Measurements from ENCODE around the gene CEP170B.
"Not testable (repeated sequence)": the region's sequence is repeated elsewhere in the genome, so short reads cannot be mapped to it uniquely, and the experiment has no call there.

Gene CEP170B

GRCh38 chr14:104932676-104933631, 67.9 kb downstream of the CEP170B start:
- DNase-seq (ENCODE audit: low spot score) = peak; percentile 79

- DNase-seq (ENCODE audit: low spot score) = no peak
Observed at GRCh38 chr14:104933746-104934733, 69.0 kb downstream of the CEP170B start.

- DNase-seq (ENCODE audit: low spot score) = no peak
Observed at GRCh38 chr14:104935026-104935650, 70.1 kb downstream of the CEP170B start.

GRCh38 chr14:104935955-104936354, 70.9 kb downstream of the CEP170B start:
- no peak for DNase-seq (ENCODE audit: low spot score)

- no peak for DNase-seq (ENCODE audit: low spot score)
Observed at GRCh38 chr14:104936361-104937155, 71.5 kb downstream of the CEP170B start.

GRCh38 chr14:104937161-104937560, 72.1 kb downstream of the CEP170B start:
- DNase-seq (ENCODE audit: low spot score) = no peak

GRCh38 chr14:104937694-104938365, 72.8 kb downstream of the CEP170B start:
- DNase-seq (ENCODE audit: low spot score) = no peak

- DNase-seq (ENCODE audit: low spot score) = no peak
Observed at GRCh38 chr14:104938436-104938835, 73.4 kb downstream of the CEP170B start.

GRCh38 chr14:104938960-104939359, 73.9 kb downstream of the CEP170B start:
- no peak for DNase-seq (ENCODE audit: low spot score)

- no peak for DNase-seq (ENCODE audit: low spot score)
Observed at GRCh38 chr14:104939666-104940410, 74.8 kb downstream of the CEP170B start.

GRCh38 chr14:104940526-104941150, 75.6 kb downstream of the CEP170B start:
- DNase-seq (ENCODE audit: low spot score) = no peak

- DNase-seq (ENCODE audit: low spot score) = no peak
Observed at GRCh38 chr14:104941508-104942365, 76.7 kb downstream of the CEP170B start.

- DNase-seq (ENCODE audit: low spot score) = no peak
Observed at GRCh38 chr14:104942586-104942985, 77.5 kb downstream of the CEP170B start.

- DNase-seq (ENCODE audit: low spot score) = not testable (repeated sequence)
Observed at GRCh38 chr14:104943216-104944015, 78.3 kb downstream of the CEP170B start.

- DNase-seq (ENCODE audit: low spot score) = not testable (repeated sequence)
Observed at GRCh38 chr14:104944016-104944308, 78.9 kb downstream of the CEP170B start.

GRCh38 chr14:104944436-104945205, 79.6 kb downstream of the CEP170B start:
- not testable (repeated sequence) for DNase-seq (ENCODE audit: low spot score)

GRCh38 chr14:104945266-104945665, 80.2 kb downstream of the CEP170B start:
- not testable (repeated sequence) for DNase-seq (ENCODE audit: low spot score)
